Omental fat pad (tissue), 4 donors: ENCODE measurements around the gene RNF135. TPM values are rescaled to one million over a fixed set of nuclear protein-coding genes. Genes with fewer than 3 reads are reported as not detected.

ENCODE experiments used
- ATAC-seq: fragments of 150-250 bp; one replicate; pipeline ENCODE4 v1.9.1; 2016; ENCODE audit warnings: mild to moderate bottlenecking, moderate library complexity; ENCODE audit not compliant: low FRiP score
- DNase-seq: peaks from one replicate; pipeline ENCODE4 v3.0.0-alpha.2; 2019; ENCODE audit warnings: low spot score
- total RNA-seq, 4 donors: library from RNA; depleted of rRNA; stranded (reverse); fragments of >200 nt; gene quantifications; one replicate each; pipeline ENCODE4 v1.1.0, GENCODE V29; 2016
- TF ChIP-seq, protein P1 (sequence below), 3 donors: fragments of 450-650 bp; IDR thresholded peaks; one replicate each; pipeline ENCODE4 v1.5.1; 2016 to 2017; ENCODE audit warnings: antibody characterized with exemption in 3 of 3, mild to moderate bottlenecking in 3 of 3, moderate library complexity in 2 of 3

The RNF135 gene
- total RNA-seq, 4 donors from 2014 or later: 24.7 to 57.5 (median 40.5) TPM

DNA sequence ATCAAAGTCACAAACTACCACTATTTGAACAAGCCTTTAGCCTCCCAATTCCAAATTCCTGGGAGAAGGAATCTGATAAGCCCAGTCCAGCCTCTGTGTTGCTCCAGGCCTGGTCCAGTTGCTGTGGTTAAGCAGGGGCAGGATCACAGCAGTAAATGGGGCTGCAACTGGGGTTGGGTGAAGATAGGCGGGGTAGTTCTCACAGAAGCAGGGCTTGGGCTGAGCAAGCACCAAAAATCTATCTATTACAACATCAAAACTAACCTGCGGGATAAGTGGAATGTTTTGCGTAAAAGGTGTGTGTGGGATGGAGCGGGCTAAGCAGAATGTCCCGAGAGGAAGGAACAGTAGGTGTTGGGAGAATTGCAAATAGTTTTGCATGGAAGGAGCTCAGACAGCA, 23.0 kb upstream of the RNF135 start:
- no peak for DNase-seq
- ATAC-seq: no peak
- TF ChIP-seq, protein P1, sequence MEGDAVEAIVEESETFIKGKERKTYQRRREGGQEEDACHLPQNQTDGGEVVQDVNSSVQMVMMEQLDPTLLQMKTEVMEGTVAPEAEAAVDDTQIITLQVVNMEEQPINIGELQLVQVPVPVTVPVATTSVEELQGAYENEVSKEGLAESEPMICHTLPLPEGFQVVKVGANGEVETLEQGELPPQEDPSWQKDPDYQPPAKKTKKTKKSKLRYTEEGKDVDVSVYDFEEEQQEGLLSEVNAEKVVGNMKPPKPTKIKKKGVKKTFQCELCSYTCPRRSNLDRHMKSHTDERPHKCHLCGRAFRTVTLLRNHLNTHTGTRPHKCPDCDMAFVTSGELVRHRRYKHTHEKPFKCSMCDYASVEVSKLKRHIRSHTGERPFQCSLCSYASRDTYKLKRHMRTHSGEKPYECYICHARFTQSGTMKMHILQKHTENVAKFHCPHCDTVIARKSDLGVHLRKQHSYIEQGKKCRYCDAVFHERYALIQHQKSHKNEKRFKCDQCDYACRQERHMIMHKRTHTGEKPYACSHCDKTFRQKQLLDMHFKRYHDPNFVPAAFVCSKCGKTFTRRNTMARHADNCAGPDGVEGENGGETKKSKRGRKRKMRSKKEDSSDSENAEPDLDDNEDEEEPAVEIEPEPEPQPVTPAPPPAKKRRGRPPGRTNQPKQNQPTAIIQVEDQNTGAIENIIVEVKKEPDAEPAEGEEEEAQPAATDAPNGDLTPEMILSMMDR (IDR thresholded peaks at IDR 0.05): no peak

DNA sequence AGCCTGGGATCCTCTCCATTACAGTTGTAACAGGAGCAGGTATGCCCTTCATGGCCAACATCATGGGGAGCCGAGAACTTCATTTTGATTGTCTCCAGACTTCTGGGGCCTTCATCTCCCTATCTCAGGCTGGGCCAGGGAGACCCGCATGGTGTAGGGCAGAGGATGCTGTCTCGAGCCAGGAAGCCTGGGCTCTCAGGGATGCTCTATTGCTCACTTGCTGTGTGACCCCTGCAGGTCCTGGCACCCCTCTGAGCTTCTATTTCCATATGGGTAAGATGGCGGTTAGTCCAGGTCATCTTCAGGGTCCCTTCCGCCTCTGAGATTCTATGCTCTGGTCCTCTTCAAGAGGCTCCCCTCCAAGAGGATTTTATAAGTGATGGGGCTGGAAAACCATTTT, 20.6 kb upstream of the RNF135 start:
- DNase-seq (no peak), ATAC-seq (no peak)
- TF ChIP-seq, protein P1 (IDR thresholded peaks at IDR 0.05): no peak

DNA sequence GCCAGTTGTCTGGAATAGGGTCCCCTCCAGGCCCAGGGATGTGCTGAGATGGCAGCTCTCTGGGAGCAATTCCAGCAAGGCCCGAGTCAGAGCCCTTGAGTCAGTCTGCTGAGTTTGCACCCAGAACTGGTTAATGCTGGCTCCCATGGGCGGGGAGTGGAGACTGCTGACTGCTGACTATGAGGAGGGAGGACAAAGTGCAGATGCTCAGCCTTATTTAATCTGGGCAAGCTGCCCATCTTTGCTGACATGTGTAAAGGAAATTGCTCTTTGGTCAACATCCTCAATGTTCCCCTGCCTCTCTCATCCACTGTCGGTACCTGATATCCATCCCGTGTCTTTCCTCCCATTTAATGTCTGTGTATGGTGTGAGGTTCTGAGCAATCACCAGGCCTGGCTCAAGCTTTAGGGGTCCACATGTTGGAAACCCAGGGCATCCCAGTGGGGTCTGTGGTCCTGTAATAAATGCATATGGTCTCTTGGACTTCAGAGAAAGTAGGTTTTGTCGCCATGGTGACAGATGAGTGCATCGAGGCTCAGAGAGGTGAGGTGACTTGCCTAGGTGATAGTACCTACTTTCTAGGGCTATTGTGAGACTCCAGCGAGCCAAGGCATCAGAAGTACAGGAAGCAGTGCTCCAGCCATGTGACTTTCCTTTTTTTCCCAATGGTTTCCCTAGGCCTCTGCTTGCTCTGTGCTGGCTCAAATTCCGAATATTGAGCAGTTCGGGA, 20.0 kb upstream of the RNF135 start:
- DNase-seq (peak; percentile 35), ATAC-seq (peak; percentile 72)
- TF ChIP-seq, protein P1 (IDR thresholded peaks at IDR 0.05): no peak

DNA sequence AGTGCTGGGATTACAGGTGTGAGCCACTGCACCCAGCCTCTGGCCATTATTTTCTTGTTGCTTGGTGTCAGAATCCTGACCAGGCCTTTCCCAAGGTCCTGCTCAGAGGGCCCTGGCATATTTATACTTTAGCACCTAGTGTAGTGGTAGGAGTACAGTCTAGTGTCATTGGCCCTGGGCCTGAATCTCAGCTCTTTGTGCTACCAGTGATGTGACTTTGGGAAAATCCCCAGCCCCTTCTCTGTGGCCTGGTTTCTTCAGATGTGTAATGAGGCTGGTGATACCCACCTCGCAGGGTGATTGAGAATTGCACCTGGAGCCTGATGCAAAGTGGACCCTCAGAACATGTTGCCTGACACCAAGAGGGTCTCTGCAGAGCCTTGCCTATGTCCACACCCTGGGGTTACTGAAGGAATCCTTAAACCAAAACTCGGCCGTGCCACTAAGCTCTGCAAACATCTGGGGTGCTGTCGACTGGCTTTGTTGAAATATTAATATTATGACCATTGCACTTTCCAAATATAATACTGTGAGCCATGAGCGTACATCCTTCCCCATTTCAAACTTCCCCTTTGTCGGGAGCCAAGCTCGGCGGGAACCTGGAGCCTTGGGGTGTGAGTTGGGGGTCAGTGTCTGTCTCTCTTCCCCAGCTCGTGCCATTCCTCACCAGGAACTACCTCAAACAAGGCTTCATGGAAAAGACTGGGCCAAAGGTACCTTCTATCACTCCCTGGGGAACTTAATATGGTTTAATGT, 18.0 kb upstream of the RNF135 start:
- DNase-seq: no peak
- TF ChIP-seq, protein P1 (IDR thresholded peaks at IDR 0.05): no peak
- ATAC-seq: no peak

DNA sequence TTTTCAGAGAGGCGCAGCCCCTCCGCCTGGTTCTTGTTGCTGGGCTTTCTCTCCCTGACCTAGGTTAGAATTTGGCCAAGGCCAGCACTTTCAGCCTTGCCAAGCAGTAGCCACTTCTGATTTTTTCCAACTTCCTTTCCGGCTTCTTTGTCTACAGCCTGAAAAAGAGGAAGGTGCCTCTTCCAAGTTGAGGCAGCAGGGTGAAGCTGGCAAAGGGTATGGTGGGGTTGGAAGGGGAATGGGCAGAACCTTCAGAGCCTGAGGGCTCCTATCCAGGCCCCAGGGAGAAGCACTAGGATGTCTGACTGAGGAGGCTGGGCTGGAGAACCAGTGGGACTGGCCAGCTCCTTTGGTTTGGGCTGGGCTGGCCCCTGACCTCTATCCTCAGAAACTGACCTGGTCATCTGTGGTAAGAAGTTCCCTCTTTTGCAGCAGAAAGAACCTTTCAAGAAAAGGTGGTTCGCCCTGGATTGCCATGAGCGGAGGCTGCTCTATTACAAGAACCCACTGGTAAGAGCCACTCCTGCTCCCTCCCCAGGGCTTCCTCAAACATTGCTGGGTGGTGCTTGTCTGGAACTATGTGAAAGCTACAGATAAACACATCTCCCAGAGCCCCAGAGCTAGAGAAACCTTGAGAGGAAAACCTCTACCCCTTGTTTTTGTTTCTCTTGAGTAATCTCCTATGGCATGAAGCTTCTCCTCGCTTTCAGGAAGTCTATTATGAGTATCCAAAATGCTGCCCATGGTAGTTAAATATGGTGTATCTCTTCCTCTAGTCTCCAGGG, 16.6 kb upstream of the RNF135 start:
- TF ChIP-seq, protein P1 (IDR thresholded peaks at IDR 0.05): no peak
- DNase-seq (no peak), ATAC-seq (no peak)

DNA sequence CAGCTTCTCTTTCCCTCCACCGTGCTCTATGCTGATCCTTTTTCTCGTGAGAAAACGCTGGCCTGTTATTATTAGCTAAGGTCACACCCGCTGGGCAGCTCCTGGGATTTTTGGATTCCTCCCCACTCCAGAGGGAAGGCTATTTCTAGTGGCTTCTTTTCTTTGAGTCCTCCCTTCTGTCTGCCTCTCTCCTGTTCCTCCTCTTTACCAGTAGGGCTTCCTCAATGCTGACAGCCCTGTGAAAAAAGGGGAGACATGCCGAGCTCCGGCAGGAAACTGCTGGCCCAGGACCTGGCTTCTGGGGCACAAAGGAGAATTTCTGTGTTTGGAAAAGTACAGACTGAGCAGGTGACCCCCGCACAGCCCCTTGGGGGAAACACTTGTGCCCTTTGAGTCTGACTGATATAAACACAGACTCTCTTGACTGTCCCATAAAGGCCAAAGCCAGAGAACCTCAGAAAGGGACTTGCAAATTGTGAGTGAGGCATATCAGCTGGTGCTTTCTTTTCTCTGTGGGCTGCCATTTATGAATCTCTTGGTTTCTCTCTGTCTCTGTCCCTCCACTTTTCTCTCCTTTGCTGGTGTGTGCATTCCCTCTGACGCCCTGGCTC, 14.0 kb upstream of the RNF135 start:
- ATAC-seq (no peak), DNase-seq (no peak)
- TF ChIP-seq, protein P1 (IDR thresholded peaks at IDR 0.05): no peak
